GM18508 (cell line): ENCODE data around the gene CLDN18.
A peak's percentile ranks its signal among the peaks of the same experiment; 100 is the strongest.

Experiments used
- ATAC-seq: cut with Tn5 transposase; IDR thresholded peaks from one replicate; pipeline ENCODE4 v1.9.1; 2021; ENCODE audit warnings: moderate number of reproducible peaks; ENCODE audit not compliant: insufficient read depth, unreplicated experiment

Gene CLDN18

GRCh38 chr3:138060792-138061191 lies 50.8 kb downstream of the CLDN18 start:
- ATAC-seq = no peak

DNA sequence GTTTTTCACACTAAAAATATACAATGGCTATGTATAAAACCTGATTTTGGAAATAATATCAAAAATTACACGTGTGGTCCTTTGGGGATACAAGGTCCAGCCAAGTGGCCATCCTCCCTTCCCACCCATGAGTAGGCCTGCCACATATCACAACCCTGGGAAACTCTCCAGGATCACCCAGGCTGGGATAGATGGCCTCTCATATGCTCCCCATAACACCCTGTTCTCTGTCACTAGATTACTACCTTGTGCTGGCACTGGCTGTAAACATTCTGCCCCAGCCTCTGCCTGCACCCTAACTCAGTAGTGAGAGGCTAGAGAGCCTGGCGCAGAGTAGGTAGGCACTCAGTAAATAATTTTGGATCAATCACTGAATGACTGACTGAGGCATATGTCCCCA lies 52.1 kb downstream of the CLDN18 start:
- ATAC-seq = no peak

- no peak for ATAC-seq
Measured at GRCh38 chr3:138062626-138063025, 52.7 kb downstream of the CLDN18 start.

GRCh38 chr3:138063416-138063815 lies 53.5 kb downstream of the CLDN18 start:
- ATAC-seq = no peak

- ATAC-seq = no peak
Measured at GRCh38 chr3:138065949-138066348, 56.0 kb downstream of the CLDN18 start.

GRCh38 chr3:138066383-138066782 lies 56.4 kb downstream of the CLDN18 start:
- peak; percentile 88 for ATAC-seq

- ATAC-seq = no peak
Measured at GRCh38 chr3:138066972-138067371, 57.0 kb downstream of the CLDN18 start.

DNA sequence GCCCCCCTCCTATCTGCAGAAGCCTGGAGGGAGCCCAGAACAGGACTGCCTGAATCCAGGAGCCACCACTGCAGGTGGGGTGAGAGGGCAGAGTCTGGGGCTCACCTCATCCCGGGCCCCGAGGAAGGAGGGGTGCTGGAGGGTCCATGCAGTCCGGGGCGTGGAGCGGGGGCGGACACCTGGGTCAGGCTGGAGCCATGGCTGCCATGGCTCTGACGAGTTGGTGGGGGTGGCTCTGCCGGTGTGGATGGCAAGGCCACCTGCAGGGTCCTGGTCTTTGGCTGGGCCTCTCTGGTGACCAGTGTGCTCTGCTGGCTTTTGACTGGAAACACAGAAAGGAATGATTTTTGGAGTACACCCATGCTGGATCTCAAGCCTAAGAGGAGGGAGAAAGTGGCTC lies 58.1 kb downstream of the CLDN18 start:
- ATAC-seq = no peak

GRCh38 chr3:138068579-138069174 lies 58.7 kb downstream of the CLDN18 start:
- ATAC-seq = peak; percentile 56

DNA sequence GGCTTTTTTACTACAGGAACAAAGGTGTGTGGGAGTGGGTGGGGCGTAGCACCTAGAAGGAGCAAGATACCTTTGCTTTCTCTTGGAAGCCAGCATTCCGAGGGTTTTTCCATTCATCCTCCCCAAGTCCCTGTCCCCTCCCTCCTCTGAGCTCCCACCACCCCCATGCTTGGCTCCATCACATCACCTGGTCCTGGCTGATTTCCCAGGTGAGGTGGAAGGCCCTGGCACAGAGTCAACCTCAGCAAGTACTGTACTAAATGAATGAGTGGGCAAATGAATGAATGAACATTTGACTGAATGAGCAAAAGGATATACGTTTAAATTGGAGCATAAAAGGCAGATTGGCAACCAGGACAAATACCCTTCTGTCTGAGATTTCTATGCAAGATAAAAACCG lies 60.0 kb downstream of the CLDN18 start:
- ATAC-seq = no peak

DNA sequence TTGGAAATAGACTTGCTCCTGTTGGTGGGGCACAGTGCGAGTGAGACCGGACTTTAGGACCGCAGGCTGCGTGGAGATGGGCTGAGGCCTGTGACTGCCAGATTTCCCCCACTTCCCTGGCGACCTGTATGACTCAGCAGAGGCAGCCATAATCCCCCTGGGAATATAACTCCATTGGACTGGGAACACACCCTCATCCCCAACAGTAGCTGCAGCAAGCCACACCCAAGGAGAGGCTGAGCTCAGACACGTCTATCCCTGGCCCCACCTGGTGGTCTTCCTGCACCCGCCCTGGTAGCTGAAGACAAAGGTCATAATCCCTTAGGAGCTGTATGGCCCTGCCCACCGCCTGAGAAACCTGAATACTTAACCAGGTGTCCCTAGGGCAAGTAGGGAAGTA lies 62.8 kb downstream of the CLDN18 start:
- no peak for ATAC-seq

- no peak for ATAC-seq
Measured at GRCh38 chr3:138078096-138078495, 68.1 kb downstream of the CLDN18 start.

DNA sequence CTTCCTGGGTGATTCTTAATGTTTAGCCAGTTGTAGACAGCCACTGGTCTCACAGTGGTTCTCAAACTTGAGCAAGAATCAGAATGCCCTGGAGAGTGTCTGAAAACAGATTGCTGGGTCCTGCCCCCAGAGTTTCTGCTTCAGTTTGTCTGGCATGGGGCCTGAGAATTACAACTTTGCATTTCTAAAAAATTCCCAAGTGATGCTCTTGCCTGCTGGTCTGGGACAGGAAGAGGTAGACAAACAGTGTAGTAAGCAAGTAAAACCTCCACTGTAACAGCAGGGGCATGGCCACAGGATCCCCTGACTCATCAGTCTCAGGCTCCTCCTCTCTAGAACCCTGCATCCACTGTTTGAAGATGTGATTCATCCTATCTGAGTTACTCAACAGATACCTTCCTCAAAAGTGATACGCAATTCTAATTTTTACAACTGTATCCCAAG lies 69.0 kb downstream of the CLDN18 start:
- ATAC-seq = no peak

- ATAC-seq = no peak
Measured at GRCh38 chr3:138079901-138080300, 69.9 kb downstream of the CLDN18 start.

DNA sequence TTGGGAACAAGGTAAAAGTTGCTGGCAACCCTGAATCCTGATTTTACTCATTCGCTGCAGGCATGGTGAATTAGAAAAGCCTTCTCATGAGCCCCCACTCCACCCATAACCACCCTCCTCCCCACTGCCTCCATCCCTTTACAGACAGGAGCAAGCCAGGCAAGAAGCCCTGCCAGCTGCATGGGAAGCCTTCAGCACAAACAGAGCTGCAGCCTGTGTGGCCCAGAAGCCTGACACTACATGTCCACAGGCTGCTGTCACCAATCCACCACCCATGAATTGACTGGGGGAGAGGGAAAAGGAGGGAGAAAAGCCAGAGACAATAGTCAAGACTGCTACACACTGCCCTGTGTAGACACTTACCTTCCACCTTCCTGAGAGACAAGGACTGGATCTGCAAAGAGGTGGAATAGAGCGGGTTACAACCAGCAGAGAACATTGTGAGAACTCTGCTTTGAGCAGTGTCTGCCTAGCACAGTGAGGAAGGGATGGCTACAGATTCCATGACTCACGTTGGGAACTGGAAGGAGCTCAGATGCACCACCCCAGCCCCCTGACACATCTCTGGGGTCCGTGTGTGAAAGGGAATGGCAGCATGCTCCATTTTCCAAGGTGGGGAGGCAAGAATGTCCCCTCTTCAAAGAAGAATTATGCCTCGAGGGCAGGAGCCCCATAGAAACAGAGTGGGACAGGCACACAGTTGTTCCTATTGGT lies 71.6 kb downstream of the CLDN18 start:
- no peak for ATAC-seq

DNA sequence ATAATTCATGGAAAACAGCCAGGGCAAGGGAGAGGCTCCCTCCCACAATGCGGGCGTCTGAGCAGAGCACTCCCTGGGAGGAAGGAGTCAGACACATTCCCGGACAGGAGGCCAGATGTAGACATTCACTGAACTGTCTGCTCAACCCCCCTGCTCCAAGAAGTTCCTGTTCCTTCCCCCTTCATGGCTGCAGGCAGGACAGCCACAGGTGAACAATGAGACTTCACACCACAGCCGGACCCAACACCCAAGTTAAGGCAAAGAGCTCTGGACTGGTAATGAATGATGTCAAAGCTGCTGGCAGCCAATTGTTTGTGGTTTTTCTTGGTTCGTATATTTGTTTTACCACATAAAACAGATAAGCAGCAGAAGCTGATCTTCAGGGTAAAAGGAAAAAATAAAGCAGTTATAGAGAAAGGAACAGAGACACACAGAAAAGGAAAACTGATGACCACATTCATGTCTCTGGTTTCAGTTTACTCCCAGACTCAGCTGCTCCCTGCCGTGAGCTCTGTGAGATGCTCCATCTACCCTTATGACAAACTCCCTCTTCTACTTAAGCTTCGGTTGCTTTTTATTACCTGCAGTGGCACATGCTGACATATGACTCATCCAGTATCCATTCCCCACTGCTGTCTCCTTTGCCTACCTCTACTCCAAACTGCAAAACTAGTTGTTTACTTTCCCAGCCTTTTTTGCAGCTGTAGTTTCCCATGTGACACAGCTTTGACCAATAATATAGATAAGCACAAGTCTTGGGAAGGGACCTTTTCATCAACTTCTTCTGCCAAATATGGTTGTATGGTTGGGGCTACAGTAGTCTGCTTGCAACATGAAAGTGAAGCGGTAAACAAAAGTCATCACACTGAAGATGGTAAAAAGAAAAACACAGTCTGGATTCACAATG lies 72.4 kb downstream of the CLDN18 start:
- no peak for ATAC-seq

GRCh38 chr3:138082992-138083386 lies 73.0 kb downstream of the CLDN18 start:
- no peak for ATAC-seq
